NB4 (cell line): ENCODE measurements around the gene PUSL1.

Experiments used
- DNase-seq: peaks from one replicate; pipeline ENCODE4 v3.0.0; 2010; ENCODE audit warnings: low read depth
- H3K4me3 ChIP-seq: one replicate; pipeline ENCODE4 v1.5.1; 2011; ENCODE audit warnings: mild to moderate bottlenecking, low read depth, low read length, moderate library complexity
- MYC ChIP-seq: IDR thresholded peaks from 2 replicates; pipeline ENCODE4 v1.6.1; 2011; ENCODE audit warnings: low read depth, low read length
- POLR2A ChIP-seq: IDR thresholded peaks from 2 replicates; pipeline ENCODE4 v1.6.1; 2011; ENCODE audit warnings: mild to moderate bottlenecking; ENCODE audit not compliant: insufficient read length; ENCODE audit errors: extremely low read depth
- TF ChIP-seq, protein P1 (sequence below): IDR thresholded peaks from 2 replicates; pipeline ENCODE4 v1.6.1; 2011; ENCODE audit warnings: low read depth, low read length
- TF ChIP-seq, protein P2 (sequence below): IDR thresholded peaks from one replicate; pipeline ENCODE4 v1.5.1; 2012; ENCODE audit warnings: low read depth, low read length

The PUSL1 gene

GRCh38 chr1:1332774-1333480 is 24.5 kb downstream of the PUSL1 start:
- TF ChIP-seq, protein P1, sequence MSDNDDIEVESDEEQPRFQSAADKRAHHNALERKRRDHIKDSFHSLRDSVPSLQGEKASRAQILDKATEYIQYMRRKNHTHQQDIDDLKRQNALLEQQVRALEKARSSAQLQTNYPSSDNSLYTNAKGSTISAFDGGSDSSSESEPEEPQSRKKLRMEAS = no peak
- TF ChIP-seq MYC (no peak), POLR2A (no peak)
- TF ChIP-seq, protein P2, sequence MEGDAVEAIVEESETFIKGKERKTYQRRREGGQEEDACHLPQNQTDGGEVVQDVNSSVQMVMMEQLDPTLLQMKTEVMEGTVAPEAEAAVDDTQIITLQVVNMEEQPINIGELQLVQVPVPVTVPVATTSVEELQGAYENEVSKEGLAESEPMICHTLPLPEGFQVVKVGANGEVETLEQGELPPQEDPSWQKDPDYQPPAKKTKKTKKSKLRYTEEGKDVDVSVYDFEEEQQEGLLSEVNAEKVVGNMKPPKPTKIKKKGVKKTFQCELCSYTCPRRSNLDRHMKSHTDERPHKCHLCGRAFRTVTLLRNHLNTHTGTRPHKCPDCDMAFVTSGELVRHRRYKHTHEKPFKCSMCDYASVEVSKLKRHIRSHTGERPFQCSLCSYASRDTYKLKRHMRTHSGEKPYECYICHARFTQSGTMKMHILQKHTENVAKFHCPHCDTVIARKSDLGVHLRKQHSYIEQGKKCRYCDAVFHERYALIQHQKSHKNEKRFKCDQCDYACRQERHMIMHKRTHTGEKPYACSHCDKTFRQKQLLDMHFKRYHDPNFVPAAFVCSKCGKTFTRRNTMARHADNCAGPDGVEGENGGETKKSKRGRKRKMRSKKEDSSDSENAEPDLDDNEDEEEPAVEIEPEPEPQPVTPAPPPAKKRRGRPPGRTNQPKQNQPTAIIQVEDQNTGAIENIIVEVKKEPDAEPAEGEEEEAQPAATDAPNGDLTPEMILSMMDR = no peak
- no peak for DNase-seq
- H3K4me3 ChIP-seq = no peak overlapping the region

DNA sequence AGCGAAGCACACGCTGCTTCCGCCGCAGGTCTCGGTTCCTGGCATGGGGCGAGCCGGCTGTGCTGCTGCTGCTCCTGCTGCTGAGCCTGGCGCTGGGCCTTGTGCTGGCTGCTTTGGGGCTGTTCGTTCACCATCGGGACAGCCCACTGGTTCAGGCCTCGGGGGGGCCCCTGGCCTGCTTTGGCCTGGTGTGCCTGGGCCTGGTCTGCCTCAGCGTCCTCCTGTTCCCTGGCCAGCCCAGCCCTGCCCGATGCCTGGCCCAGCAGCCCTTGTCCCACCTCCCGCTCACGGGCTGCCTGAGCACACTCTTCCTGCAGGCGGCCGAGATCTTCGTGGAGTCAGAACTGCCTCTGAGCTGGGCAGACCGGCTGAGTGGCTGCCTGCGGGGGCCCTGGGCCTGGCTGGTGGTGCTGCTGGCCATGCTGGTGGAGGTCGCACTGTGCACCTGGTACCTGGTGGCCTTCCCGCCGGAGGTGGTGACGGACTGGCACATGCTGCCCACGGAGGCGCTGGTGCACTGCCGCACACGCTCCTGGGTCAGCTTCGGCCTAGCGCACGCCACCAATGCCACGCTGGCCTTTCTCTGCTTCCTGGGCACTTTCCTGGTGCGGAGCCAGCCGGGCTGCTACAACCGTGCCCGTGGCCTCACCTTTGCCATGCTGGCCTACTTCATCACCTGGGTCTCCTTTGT is 25.3 kb downstream of the PUSL1 start:
- TF ChIP-seq, protein P2 = no peak
- TF ChIP-seq, protein P1 = no peak
- TF ChIP-seq POLR2A (no peak), MYC (no peak)
- no peak overlapping the region for H3K4me3 ChIP-seq
- DNase-seq = no peak

DNA sequence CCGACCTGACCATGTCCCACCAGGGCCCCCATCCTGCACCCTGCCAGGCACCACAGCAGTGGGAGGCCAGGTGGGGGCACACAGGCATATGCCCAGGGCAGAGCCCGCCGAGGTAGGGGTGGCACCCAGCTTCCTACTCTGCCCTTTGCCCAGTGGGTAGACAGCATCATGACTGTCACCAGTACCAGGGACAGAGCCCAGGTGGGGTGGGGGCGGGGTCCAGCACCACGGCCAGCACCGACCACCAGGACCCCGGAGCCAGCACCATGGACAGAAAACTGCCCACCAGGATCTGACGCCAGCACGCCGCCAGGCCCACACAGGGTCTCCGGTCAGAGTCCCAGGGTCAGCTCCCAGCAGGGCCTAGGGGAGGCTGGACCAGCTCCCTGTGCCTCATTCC is 26.4 kb downstream of the PUSL1 start:
- TF ChIP-seq, protein P2 = no peak
- no peak for TF ChIP-seq POLR2A
- TF ChIP-seq, protein P1 = peak; percentile 86
- no peak overlapping the region for H3K4me3 ChIP-seq
- peak; percentile 39 for DNase-seq

- H3K4me3 ChIP-seq = no peak overlapping the region
- TF ChIP-seq POLR2A (no peak), MYC (no peak)
- TF ChIP-seq, protein P2 = no peak
- TF ChIP-seq, protein P1 = no peak
- DNase-seq = no peak
Observed at GRCh38 chr1:1335283-1335682, 26.9 kb downstream of the PUSL1 start.

- TF ChIP-seq, protein P2 = no peak
- no peak for TF ChIP-seq MYC
- H3K4me3 ChIP-seq = no peak overlapping the region
- no peak for DNase-seq
Observed at GRCh38 chr1:1335792-1336248, 27.4 kb downstream of the PUSL1 start.
